ENCODE results near the gene ZNF730. TPM values are rescaled to one million over a fixed set of nuclear protein-coding genes. Genes with fewer than 3 reads are reported as not detected.
"Not testable (repeated sequence)": the region's sequence is repeated elsewhere in the genome, so short reads cannot be mapped to it uniquely, and the experiment has no call there.

ZNF730 gene
- not detected for total RNA-seq

- peak; percentile 64 for ATAC-seq
- DNase-seq (ENCODE audit: low spot score): no peak
Measured at GRCh38 chr19:23116802-23117571, at the start of gene ZNF730. Gene ZNF730, plus strand, starts transcription at chr19:23117025. Its CDS starts 149 bp downstream, at chr19:23117174.

- ATAC-seq (peak; percentile 20), DNase-seq (ENCODE audit: low spot score) (no peak)
Measured at GRCh38 chr19:23070353-23071146, 46.3 kb upstream of the ZNF730 start.

DNA sequence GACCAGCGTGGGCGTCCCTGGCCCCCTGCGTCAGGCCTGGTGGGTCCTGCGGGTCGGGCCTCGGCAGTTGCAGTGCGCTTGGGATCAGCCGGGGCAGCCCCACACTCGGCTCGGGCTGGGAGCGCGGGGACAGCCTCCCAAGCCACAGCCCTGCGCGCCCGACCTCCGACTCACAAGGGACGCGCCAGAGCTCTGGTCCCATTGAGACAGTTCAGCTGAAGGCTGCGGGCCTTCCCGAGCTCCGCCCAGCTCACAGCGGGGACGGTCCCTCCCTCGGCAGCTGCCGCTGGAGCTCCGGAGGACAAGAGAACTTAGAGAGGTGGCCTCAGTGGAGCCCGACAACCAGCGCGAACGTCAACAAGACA lies 45.7 kb upstream of the ZNF730 start:
- peak; percentile 23 for ATAC-seq

GRCh38 chr19:23075031-23075733 lies 41.6 kb upstream of the ZNF730 start:
- DNase-seq (ENCODE audit: low spot score) (peak; percentile 47), ATAC-seq (peak; percentile 39)

More for the DNA sequence above, 45.7 kb upstream of the ZNF730 start:
- no peak for DNase-seq (ENCODE audit: low spot score)

- DNase-seq (ENCODE audit: low spot score); ATAC-seq: not testable (repeated sequence)
Measured at GRCh38 chr19:23077776-23078175, 39.0 kb upstream of the ZNF730 start.

DNA sequence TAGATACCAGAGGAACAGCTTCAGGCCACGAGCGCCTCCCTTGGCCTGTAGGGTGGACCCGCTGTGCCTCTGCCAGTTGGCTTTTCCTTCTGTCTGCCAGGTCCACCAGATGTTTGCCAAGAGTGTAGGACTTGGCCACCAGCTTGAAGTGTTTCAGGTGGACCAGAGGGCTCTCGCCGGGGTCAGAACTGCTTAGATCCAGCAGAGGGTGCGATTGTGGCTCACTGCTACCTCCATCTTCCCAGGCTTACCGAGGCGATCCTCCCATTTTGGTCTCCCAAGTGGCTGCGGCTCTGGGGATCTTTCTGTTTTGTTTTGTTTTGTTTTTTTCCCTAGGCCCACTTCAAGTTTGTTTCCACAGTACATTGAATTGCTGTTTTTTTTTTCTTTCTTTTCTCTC lies 23.0 kb upstream of the ZNF730 start:
- ATAC-seq: no peak

DNA sequence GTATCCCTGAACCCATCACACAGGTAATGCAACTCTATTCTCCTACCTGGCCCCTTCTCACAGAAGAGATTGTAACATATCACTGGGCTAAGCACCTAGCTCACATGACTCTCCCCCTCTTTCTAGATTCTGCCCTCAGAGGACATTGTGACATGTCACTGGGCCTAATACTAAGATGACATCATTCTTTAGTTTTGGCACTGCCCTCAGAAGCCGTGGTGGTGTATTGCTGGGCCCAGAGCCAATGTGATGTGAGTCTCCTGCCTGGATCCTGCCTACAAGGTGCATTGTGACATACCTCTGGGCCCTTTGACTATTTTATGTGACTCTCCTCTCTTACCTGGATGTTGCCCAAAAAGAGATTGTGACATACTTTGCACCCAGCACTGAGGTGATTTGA lies 21.4 kb upstream of the ZNF730 start:
- DNase-seq (ENCODE audit: low spot score): no peak
- ATAC-seq: no peak

More for the DNA sequence above, 23.0 kb upstream of the ZNF730 start:
- DNase-seq (ENCODE audit: low spot score): no peak

DNA sequence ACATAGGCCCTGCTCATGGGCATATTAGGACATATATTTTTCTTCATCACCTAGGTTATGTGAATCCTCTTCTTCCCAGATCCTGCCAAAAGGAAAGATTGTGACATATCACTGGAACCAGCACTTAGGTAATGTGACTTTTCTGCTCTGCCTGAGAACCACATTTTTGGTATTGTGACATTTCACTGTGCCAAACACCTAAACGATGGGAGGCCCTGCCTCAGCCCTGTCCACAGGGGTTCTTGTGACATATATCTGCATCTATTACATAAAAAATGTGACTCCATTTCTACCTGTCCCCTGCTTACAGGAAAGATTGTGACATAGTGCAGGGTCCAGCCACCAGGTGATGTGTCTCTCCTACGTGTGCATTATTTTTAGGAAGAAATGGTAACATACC lies 18.5 kb upstream of the ZNF730 start:
- ATAC-seq: no peak
- DNase-seq (ENCODE audit: low spot score): no peak

- ATAC-seq (no peak), DNase-seq (ENCODE audit: low spot score) (no peak)
Measured at GRCh38 chr19:23098988-23099387, 17.8 kb upstream of the ZNF730 start.

DNA sequence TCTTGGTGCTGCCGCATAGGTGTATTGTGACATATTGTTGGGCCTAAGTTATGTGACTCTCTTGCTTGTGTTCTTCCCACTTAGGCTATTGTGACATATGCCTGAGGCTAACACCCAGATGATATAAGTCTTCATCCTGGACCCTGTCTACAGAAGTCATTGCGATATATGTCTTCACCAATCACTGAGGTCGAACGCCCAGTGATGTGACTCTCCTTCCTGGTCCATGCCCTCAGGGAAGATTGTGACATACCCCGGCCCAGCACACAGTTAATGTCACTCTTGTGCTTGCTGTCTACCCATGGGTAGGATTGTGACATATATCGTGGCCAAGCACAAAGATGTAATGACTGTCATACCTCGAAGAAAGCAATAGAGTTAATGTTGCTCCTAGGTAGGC lies 16.9 kb upstream of the ZNF730 start:
- ATAC-seq: no peak
- DNase-seq (ENCODE audit: low spot score): no peak

DNA sequence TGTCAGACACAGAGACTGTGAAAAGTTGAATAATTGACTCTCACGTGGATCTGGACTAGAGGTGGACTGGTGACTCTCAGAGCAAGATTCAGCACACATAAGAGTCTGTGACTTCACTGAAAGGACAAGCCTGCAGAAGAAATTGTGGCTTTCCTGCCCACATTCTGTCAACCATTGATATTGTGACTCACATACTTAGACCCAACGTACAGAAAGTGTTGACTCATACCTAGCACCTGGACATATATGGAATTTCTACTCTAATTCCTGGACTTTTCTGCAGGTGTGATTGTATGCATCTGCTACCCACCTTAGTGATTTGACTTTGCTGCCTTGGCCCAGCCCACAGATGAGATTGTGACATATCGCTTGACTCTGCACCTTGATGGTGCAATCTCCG lies 15.6 kb upstream of the ZNF730 start:
- ATAC-seq (no peak), DNase-seq (ENCODE audit: low spot score) (no peak)

GRCh38 chr19:23118400-23118799 lies 1.6 kb downstream of the ZNF730 start:
- no peak for ATAC-seq
- DNase-seq (ENCODE audit: low spot score): no peak

DNA sequence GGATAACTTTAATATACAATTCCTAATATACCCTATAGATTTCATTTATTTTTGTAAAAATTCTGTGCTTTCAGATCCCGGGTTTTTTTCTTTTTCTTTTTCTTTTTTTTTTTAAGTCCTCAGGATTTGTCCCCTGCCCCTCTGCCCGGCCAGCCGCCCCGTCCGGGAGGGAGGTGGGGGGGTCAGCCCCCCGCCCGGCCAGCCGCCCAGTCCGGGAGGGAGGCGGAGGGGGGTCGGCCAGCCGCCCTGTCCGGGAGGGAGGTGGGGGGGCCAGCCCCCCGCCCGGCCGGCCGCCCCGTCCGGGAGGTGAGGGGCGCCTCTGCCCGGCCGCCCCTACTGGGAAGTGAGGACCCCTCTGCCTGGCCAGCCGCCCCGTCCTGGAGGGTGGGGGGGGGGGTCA lies 17.4 kb downstream of the ZNF730 start:
- not testable (repeated sequence) for ATAC-seq; DNase-seq (ENCODE audit: low spot score)

GRCh38 chr19:23145617-23146415 lies 29.0 kb downstream of the ZNF730 start:
- no peak for ATAC-seq

DNA sequence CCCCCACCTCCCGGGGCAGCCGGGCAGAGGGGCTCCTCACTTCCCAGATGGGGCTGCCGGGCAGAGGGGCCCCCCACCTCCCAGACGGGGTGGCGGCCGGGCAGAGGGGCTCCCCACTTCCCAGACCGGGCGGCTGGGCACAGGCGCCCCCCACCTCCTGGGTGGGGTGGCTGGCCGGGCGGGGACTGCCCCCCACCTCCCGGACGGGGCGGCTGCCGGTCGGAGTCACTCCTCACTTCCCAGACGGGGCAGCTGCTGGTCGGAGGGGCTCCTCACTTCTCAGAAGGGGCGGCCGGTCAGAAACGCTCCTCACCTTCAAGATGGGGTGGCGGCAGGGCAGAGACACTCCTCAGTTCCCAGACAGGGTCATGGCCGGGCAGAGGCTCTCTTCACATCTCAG lies 43.9 kb downstream of the ZNF730 start:
- no peak for DNase-seq (ENCODE audit: low spot score)
- no peak for ATAC-seq

More at GRCh38 chr19:23145617-23146415, 29.0 kb downstream of the ZNF730 start:
- no peak for DNase-seq (ENCODE audit: low spot score)

DNA sequence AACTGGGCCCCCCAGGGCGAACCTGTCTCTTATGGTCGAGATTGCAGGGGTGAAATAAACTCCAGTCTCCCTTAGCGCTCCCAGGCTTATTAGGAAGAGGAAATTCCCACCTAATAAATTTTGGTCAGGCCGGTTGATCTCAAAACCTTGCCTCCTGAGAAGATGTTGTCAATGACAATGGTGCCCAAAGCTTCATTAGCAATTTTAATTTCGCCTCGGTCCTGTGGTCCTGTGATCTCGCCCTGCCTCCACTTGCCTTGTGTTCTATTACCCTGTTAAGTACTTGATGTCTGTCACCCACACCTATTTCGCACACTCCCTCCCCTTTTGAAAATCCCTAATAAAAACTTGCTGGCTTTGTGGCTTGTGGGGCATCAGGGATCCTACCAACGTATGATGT lies 51.5 kb downstream of the ZNF730 start:
- not testable (repeated sequence) for ATAC-seq; DNase-seq (ENCODE audit: low spot score)

- ATAC-seq (no peak), DNase-seq (ENCODE audit: low spot score) (no peak)
Measured at GRCh38 chr19:23183251-23183650, 66.4 kb downstream of the ZNF730 start.

DNA sequence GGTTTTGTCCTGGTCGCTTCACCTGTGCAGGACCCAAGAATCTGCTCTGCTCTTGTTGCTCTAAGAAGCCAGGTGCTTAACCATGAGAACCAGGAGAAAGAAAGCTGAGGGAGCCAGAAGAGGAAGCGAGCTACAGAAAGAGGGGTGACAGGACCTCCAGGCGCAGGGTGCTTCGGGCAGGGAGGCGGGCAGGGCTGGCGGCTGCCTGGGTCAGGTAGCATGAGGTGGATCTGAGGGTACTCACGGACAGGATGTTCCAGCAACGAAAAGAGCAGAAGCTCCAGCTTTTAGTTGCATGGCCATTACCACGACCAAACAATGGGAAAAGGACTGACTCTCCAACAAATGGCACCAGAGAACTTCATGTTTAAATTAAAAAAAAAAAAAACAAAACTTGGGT lies 73.5 kb downstream of the ZNF730 start:
- ATAC-seq (no peak), DNase-seq (ENCODE audit: low spot score) (no peak)

Data from left lobe of liver (tissue), 2 donors.